HG03521 (cell line): ENCODE results near the gene CABP4.

ENCODE experiments used
- ATAC-seq: cut with Tn5 transposase; IDR thresholded peaks from one replicate; pipeline ENCODE4 v1.9.1; 2021; ENCODE audit warnings: mild to moderate bottlenecking, moderate library complexity; ENCODE audit not compliant: unreplicated experiment

Gene CABP4

DNA sequence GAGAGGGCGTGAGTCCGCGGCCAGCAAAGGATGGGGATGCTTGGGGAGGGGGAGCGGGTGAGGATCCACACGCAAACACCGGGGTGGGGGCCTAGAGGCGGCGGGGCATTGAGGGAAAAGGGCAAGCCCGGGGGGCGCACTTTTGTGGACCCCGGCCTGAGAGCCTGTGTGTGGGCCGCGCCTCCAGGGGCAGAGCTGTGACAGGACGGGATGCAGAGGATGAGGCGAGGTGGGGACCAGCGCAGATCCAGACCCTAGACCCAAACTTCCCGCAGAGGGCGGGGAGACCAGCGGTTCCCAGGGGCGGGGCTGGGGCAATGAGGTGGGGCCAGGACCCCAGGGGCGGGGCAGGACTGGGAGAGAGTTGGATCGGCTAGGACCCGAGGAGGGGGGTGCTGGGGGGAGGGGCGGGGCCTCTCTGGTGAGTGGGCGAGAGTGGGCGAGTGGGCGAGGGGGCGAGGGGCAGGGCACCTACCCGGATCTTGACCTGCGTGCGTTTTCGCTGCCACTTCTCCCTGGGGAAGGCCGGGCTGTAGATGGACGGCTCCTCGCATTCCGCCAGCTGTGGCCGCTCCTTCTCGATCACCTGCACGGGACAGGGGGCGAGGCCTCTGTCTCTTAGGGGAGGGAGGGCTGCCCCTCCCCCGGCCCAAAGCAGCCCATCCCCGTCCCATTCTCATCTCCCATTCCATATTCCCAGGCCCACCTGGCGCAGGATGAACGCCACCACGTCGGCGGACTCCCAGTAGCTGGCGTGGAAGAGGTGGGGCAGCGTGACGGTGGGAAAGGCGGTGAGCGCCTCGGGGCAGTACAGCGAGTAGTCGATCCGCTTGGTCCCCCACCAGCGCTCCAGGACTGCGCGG is 39.4 kb downstream of the CABP4 start:
- ATAC-seq, result no peak

DNA sequence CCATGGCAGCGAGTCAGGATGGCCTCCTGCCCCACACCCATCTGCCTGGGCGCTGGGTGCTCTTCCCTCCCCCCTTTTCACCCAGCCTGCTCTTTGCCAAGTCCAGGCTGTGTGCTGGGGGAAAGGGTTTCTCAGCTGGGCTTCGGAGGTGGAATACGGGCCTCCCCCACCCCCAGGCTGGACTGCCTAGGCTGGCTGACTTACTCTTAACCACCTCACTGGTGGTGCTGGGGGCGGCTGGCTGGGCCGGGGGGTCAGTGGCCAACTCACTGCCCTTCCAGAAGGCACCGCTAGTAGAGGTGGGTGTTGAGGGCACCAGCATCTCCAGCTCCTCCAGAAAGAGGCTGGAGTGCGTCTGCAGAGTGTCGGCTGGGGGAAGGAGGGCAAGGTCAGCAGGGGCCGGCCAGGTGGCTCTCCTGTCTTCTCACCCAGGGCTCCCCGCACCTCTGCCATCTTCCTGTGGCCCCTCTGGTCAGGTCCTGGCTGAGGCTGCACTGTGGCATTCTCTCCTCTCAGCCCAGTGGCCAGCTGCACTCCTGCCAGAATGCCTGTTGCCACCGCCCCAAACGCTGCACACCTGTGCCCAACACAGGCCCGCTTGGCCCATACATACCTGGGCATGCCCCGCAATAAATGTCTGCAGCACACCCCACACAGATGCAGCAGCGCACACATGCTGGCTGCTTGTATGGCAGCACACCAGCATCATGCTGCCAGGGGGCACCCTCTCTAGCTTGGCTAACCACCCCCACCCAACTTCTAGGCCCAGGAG is 40.3 kb downstream of the CABP4 start:
- ATAC-seq, result no peak

DNA sequence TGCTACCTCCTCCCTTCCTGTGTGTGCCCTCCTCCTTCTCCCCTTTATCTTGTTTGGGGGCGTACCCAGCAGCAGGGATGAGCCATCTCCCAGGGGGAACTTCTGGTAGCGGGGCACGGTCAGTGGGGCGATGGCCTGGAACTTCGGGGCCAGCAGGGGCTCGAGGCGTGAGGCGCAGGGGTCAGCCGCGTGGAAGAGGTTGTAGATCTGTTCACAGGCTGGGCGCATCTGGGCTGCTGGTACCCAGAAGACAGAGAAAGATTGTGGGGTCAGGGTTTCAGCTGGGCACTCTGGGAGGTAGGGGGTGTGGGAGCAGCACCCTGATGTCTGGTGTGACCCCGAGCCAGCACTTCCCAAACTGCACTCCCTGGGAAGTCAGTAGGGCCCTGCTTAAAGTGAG is 41.0 kb downstream of the CABP4 start:
- ATAC-seq, result no peak

DNA sequence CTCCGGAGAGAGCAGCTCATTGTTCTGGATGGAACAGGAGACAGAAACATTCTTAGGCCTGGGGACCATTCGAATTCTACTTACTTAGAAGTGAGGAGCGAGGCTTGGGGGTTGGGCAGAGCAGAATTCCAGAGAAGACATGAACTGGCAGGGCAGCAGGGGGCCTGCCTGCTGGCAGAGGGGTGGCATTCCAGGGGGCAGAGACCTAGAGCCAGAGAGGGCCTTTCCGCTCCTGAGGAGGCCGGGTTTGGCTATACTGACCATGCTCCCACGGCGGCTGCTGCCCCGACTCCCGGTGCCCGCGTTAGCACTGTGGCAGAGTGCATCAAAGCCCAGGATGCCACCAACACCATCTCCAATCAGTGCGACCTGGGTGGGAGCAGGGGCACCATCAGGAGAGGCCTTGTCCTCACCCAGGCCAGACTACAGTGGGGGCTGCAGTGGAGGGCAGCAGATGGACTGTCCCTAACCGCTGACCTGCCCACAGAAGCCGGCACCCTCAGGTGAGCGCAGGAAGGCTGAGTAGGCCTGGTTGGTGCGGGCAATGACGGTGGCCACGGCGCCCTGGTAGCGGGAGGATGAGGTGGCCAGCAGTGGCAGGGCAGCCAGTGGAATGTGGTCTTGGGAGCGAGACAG is 42.6 kb downstream of the CABP4 start:
- no peak for ATAC-seq

DNA sequence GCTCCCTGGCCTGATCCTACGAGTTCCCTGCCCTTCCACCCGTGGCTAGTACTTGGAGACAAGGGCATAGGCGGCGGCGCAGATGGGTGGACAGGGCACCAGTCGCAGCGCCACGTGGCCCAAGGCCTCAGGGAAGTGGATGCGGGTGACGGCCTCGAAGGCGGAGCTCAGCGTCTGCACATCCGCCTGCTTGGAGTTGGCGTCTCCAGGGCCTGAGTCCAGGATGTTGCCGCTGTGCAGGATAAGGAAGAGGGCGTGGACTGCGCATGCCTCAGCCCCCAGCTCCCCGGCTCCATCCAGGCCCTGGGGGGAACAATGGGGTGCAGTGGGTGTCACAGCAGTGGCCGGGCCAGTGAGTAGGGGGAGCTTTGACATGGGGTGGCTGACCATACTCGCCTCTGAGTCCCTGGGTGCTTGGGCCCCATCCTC is 43.4 kb downstream of the CABP4 start:
- no peak for ATAC-seq

DNA sequence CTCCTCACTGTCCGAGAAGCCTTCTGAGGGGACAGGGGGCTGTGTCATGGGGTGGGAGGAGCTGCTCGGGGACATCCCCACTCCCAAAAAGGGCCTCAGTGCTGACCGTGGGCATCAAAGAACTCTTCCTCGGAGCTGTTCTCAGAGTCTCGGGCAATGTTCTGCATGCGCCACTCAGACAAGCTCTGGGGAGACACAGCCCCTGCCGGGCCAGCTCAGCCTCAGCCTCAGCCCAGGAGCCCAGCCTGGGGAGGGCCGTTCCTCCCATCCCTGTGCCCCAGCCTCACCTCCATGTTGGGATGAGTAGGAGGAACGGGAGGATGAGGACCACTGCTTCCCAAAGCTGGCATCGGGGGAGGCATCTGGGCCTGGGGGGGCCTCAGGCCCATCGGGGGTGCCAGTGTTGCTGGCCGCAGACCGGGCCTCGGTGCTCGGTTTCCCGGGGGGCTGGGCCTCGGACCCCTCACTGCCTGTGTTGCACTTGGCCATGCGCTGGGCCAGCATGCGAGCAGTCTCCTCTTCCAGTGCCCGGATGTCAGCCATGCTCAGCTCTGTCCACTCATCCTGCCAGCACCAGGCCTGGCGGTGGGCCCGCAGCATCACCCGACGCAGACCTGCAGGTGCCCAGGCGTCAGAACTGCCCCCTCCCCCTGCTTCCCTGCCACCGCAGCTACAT is 44.8 kb downstream of the CABP4 start:
- no peak for ATAC-seq

DNA sequence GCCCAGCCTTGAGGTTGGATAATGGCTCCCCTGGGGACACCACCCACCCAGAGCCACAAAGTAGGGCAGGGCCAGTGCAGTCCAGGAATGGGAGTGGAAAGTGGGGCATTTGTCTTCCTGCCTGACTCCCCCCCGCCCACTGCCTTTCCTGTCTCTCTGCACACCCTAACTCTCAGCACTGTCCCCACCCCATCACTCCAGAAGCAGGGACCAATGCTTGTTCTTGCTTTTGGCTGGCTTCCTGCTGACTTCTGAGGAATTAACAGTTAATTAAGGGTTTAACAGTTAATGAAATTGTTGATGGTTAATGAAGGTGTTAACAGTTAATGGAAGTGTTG is 45.3 kb downstream of the CABP4 start:
- ATAC-seq, result no peak

DNA sequence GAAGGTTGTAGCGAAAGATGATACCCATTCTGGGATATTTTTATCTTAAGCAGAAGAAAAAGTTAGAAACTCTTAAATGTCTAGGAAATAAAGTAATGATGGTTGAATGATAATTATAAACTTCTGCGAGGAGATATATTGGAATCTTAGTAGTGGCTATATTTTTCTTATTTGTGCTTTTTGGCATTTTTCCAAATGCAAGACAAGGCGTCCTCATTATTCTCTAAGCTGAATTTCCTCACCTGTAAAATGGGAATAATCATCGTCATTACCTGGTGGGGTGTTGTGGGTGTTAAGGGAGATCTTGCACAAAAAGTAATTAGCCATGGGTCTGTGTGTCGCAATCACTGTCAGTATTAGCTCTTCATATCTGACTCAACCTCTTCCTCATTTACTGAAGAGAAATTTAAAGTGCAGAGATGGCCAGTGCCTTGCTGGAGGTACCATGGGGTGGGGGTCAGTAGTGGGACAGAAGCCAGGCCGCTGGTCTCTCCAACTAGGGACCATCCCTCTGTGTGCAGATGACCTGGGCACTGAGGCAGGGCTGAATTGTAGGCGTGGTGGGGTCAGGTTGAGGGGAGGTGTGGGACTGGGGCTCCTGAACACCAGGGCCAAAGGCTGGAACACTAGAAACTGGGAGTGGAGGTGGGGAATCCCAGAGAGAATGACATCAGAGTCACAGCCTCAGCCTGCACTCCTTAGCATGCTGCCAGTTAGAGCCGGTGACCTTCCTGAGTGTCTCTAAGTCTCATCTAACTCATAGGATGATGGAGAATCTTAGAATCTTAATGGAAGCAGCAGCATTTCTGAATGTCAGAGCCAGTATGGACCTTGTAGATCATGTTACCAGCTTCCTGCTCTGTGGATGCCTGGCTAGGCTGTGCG is 45.9 kb downstream of the CABP4 start:
- ATAC-seq, result no peak

DNA sequence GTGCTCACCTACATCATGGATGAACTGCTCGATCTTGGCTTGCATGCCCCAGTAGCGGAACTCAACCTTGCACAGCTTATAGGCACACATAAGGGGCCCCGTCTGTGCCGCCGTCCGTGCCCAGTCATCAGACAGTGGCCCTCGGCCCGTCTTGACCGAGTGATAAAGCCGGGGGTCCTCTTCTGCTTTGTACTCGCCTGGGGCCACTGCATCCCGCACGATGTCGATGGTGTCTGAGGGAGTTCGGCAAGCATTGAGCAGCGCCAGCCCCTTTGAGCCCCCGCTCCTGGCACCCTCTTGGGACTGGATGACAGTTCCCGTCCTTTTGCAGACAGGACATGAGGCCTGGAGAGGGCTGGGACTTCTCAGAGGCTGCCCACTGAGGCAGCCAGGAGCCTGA is 46.7 kb downstream of the CABP4 start:
- ATAC-seq, result no peak

DNA sequence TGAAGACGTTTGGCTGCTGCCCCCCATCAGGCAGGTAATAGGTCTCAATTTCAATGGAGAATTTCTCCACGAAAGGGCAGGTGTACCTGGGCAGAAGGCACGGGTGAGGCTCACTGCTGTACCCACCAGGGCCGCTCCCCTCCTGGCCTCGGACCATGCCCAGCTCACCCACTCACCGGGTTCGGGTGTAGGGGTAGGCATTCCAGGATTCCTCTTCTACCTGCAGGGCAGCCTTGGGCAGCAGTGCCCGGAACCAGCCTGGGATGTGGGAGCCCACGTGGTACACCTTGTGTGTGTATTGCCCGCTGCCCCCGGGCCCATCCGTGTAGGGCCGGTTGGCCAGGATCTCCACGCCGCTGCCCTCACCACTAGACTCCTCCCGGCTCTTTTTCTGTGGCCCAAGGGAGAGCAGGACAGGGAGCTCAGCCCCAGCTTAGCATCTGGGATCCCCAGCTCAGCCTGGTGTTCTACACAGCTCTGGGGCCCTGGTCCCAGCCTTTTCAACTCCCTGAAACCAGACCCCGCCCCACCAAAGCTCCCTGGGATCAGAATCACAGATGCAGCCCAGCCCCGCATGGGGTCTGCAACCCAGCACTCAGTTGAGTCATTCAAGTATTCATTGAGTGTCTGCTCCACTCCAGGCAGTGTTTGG is 47.3 kb downstream of the CABP4 start:
- no peak for ATAC-seq

DNA sequence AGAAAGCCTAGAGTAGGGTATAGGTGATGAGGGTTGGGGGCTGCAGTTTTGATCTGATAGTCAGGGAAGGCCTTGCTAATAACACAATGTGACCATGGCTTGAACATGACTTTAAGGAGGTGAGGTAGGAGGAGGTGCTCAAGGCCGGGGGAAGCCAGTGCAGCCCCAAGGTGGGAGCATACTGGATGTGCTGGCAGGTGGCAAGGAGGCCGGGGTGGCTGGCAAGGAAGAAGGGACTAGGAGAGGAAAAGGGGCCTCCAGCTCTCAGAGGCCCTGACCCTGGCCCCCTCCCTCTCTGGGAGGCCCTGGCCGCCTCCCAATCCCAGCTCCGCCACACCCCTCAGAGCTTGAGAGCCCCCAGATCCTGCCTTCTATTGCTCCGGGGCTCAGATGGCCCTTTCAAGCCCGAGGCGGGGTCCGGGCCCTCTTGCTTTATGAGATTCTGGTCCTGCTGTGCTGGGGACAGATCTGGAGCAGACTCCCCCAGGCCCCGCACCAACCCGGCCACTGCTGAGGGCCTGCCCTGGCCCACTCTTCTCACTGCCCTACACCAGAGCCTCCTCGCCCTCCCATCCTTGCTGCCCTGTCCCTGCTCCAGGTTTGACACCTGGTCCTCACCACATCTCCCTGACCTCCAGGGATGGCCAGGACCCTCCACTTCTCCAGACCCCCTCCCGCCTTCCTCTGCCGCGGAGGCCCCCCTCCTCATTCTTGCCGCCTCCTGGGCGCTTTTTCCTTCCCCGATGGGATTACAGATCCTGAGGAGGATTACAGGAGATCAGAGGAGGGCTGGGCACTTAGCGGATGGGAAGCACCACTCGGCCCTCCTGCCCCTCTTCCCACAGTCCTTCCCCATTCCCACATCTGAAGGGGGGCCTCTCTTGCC is 48.2 kb downstream of the CABP4 start:
- no peak for ATAC-seq

DNA sequence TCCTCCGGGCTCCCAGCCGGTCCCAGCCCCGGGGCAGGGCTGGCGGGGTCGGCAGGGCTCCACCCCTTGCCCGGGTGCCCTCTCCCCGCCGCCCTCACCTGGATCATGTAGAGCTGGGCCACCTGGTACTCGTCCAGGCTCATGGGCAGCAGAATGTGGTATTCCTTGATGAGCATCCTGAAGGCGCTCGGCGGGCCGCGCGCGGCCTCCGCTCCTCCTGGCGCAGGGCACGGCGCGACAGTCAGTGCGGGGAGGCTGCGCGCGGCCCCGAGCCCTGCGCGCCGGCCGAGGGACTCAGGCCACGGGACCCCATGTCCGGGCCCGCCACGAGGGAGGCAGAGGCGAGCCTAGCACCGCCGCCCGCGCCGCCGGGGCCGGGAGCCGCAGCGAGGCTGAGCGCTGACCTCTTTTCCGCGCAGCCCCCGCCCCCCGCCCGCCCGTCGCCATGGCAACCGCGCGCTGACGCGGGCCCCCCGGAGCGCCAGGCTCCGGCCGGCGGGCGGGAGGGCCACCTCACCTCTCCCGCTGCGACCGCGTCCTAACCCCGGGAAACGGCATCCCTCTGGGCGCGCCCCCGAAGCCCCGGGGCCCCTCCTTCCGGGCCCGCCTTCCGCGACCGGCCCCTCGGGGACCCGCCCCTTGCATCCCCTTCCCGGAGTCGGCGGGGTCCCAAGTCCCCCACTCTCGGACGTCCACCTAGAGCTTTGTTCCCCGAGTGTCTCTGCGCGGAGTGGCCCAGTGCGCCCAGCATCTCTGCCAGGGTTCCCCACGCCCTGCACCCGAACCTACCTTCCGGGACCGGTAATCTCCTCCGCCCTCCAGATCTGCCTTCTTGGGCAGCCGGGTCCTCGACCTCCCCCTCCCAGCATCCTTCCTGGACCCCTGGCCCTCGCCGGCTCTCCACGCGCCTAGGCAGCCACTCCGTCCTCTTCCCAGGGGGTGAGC is 49.1 kb downstream of the CABP4 start:
- ATAC-seq, result no peak

DNA sequence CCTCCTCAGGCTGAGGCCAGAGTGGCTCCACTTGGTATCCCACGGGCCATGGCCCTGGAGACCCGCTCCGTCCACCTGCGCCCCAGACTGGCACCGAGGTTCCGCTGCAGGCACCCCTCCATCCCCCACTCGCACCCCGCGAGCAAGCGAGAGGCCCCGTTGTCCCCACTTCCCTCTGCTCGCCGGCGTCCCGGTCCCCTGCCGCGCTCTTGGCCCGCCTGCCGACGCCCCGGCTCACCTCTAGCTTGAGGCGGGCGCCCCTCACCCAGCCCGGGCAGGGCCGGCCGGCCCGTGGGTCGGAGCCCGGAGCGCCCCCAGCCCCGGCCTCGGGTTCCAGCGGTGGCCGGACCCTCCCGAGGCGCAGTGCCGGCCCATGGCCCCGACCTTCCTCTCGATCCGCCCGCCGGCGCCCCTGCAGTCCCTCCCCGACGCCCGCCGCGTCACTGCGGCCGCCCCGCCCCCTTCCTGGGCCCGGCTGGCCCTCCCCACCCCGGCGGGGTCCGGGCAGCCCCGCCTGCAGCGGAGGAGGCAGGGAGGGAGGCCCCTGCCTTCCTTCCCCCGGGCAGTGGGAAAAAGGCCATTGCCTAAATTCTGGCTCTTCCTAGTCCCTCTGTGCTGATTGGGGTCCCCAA is 49.9 kb downstream of the CABP4 start, which contains the start of gene PITPNM1:
TSS of gene PITPNM1 (minus strand) at position 414 of the 632 bp plus-strand sequence. CDS start 1,183 bp downstream, outside the sequence.
- ATAC-seq, result no peak

DNA sequence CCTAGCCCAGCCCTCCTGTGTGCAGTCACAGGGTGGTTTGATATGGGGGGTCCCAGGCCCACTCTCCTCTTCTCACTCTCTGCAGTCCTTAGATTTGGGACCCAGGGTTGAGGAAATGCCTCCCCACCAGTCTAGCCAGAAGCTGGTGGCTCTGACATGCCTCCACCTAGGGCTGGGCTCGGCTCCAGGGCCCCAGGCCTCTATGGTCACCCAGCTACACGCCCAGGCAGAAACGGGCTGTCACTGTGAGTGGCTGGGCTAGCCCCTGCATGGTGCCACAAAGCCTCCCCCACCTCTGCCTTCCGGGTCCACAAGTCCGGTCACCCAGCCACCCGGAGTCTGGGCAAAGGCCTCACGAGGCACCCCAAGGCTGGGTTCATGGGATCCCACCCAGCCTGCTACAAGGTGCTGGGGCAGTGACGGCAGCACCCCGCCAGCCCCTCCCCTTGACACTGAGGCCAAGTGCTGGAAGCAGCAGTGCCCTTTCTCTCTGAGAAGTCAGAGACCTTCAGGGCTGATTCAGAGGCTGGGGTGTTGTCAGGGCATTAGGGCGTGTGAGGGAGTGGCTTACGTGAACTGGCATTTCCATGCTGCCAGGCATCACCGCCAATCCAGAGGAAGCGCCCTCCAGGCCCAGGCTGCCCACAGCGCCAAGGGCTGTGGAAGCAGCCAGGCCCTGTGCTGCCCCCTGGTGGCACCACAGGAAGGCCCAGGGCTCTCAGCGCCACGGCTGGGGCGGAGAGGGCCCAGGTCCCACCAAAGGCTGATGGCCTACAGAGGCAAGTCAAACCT is 50.6 kb downstream of the CABP4 start:
- no peak for ATAC-seq

DNA sequence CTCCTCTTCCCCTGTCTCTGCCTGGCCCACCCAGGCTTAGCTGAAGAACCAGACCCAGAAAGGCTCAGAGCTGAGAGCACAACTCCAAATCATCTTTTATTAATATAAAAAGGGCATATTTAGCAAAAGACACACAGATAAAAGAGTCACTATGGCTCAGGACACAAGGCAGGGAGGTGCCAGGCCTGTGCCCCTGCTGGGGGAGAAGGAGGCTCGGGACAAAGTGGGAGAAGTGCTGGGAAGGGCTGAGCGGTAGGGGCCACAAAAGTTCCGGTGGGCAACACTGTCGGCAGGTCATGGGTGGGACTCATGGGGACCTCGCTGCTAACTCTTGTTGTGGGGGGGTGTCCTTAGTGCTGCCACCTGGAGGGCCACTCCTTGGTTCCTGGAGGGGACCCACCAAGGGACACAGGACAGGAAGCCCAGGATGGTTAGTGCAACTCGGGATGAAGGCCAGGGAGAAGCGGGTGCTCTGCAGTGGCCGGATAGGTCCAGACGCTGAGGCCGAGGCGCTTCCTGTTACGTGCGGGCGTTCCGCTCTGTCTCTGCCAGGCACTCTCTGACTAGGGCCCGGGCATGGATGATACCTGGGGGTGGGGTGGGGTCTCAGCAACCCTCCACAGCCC is 51.4 kb downstream of the CABP4 start:
- ATAC-seq, result no peak
